Endothelial cell of umbilical vein (primary cell): ENCODE measurements around the gene HP1BP3. TPM values are rescaled to one million over a fixed set of nuclear protein-coding genes. Genes with fewer than 3 reads are reported as not detected.

Experiments used
- BruUV-seq: library from RNA; stranded (reverse); fragments of 400-500 nt; replicated peaks from 2 replicates; lab custom pipeline; 2021; lab: Mats Ljungman, UMichigan
- CTCF ChIA-PET: fragments of 300-600, 350-600 bp; sonication (Branson Sonifier 250); formaldehyde crosslinking; loops from one replicate; lab custom pipeline; 2021; ENCODE audit warnings: antibody characterized with exemption, inconsistent platforms; lab: Charles Lee
- POLR2A ChIA-PET: fragments of 300-600, 350-600 bp; sonication (Branson Sonifier 250); formaldehyde crosslinking; loops from one replicate; lab custom pipeline; 2021; ENCODE audit warnings: antibody characterized with exemption, inconsistent platforms; lab: Charles Lee
- DNase-seq: peaks from one replicate; pipeline ENCODE4 v3.0.0-alpha.2; 2011; ENCODE audit warnings: low read depth, low spot score
- FAIRE-seq: peaks from 2 replicates; lab custom pipeline; 2011; peaks lifted over from hg19 to GRCh38; lab: Jason Lieb, UNC
- H2AFZ ChIP-seq: 2 replicates; pipeline ENCODE4 v1.6.0; 2012; ENCODE audit warnings: low read depth, low read length, control low read depth, inconsistent platforms
- H3K27ac ChIP-seq: 2 replicates; pipeline ENCODE4 v1.5.1; 2011; ENCODE audit warnings: low read depth, mild to moderate bottlenecking, control low read depth, low read length, moderate library complexity; ENCODE audit not compliant: insufficient read depth
- H3K27me3 ChIP-seq, 2 experiments: 2 replicates each; pipeline versions ENCODE4 v1.6.0 to v1.6.1; 2011; ENCODE audit warnings: low read length in 2 of 2, mixed read lengths in 1 of 2; ENCODE audit not compliant: control insufficient read depth in 2 of 2, insufficient read depth in 2 of 2
- H3K36me3 ChIP-seq, 2 experiments: 2 replicates in 1 of 2; 3 replicates in 1 of 2; pipeline ENCODE4 v1.5.1; 2011; ENCODE audit warnings: low read length in 2 of 2, mild to moderate bottlenecking in 1 of 2, moderate library complexity in 1 of 2; ENCODE audit not compliant: control insufficient read depth in 2 of 2, insufficient read depth in 2 of 2; ENCODE audit errors: extremely low read depth in 1 of 2
- H3K4me1 ChIP-seq: 3 replicates; pipeline ENCODE4 v1.5.1; 2011; ENCODE audit warnings: mild to moderate bottlenecking, low read length; ENCODE audit not compliant: control insufficient read depth, insufficient read depth; ENCODE audit errors: extremely low read depth
- H3K4me2 ChIP-seq: 2 replicates; pipeline ENCODE4 v1.6.1; 2011; ENCODE audit warnings: low read length, control low read depth, mixed read lengths; ENCODE audit not compliant: insufficient read depth
- H3K4me3 ChIP-seq, 3 experiments: fragments of 200-600 bp in 1 of 3; sonication (generic), shearing (Covaris generic) in 1 of 3; replicated peaks in 1 of 3; 2 replicates each; pipeline ENCODE4 v1.5.1; 2011 to 2016; ENCODE audit warnings: control low read depth in 3 of 3, low read length in 3 of 3, mild to moderate bottlenecking in 2 of 3, inconsistent platforms in 1 of 3, low read depth in 1 of 3, moderate library complexity in 1 of 3; ENCODE audit not compliant: insufficient read depth in 1 of 3
- H3K79me2 ChIP-seq: 2 replicates; pipeline ENCODE4 v1.6.0; 2012; ENCODE audit warnings: low read length, inconsistent platforms; ENCODE audit not compliant: control insufficient read depth, insufficient read depth
- H3K9ac ChIP-seq: replicated peaks from 2 replicates; pipeline ENCODE3; 2011; ENCODE audit warnings: low read length, control low read depth; ENCODE audit not compliant: insufficient read depth; ENCODE audit errors: extremely low read depth
- H3K9me1 ChIP-seq: replicated peaks from 3 replicates; pipeline ENCODE4 v1.6.0; 2011; ENCODE audit warnings: mild to moderate bottlenecking, low read length; ENCODE audit not compliant: control insufficient read depth, insufficient read depth; ENCODE audit errors: extremely low read depth
- H3K9me3 ChIP-seq: replicated peaks from 2 replicates; pipeline ENCODE4 v1.5.1; 2012; ENCODE audit warnings: low read length, inconsistent platforms; ENCODE audit not compliant: control insufficient read depth, insufficient read depth
- H4K20me1 ChIP-seq: replicated peaks from 2 replicates; pipeline ENCODE3; 2011; ENCODE audit warnings: mild to moderate bottlenecking, low read length; ENCODE audit not compliant: control insufficient read depth, insufficient read depth; ENCODE audit errors: extremely low read depth
- CTCF ChIP-seq, 2 donors: IDR thresholded peaks; 1 replicate in 1 of 2; 2 replicates in 1 of 2; pipeline ENCODE4 v1.5.1; 2011; ENCODE audit warnings: low read length in 2 of 2, mild to moderate bottlenecking in 2 of 2, moderate library complexity in 2 of 2, control low read depth in 1 of 2, inconsistent platforms in 1 of 2, low read depth in 1 of 2; ENCODE audit not compliant: insufficient read depth in 1 of 2; ENCODE audit errors: extremely low read depth in 1 of 2
- EZH2 ChIP-seq: IDR thresholded peaks from 2 replicates; pipeline ENCODE4 v1.6.1; 2012; ENCODE audit warnings: borderline replicate concordance, low read depth, mild to moderate bottlenecking, moderate library complexity, low read length, inconsistent platforms; ENCODE audit not compliant: severe bottlenecking
- FOS ChIP-seq: IDR thresholded peaks from 2 replicates; pipeline ENCODE4 v1.6.1; 2011; ENCODE audit warnings: mild to moderate bottlenecking, low read length, moderate library complexity, borderline replicate concordance; ENCODE audit not compliant: insufficient read depth
- GATA2 ChIP-seq: IDR thresholded peaks from 2 replicates; pipeline ENCODE4 v1.7.0; 2011; ENCODE audit warnings: low read depth, mild to moderate bottlenecking, moderate library complexity, mixed read lengths, low read length; ENCODE audit not compliant: insufficient read length, insufficient read depth
- JUN ChIP-seq: IDR thresholded peaks from 2 replicates; pipeline ENCODE4 v1.6.1; 2011; ENCODE audit warnings: borderline replicate concordance, low read depth; ENCODE audit not compliant: insufficient read length, insufficient read depth
- MAX ChIP-seq: IDR thresholded peaks from 2 replicates; pipeline ENCODE4 v1.6.1; 2011; ENCODE audit not compliant: insufficient read depth, insufficient read length
- MYC ChIP-seq: IDR thresholded peaks from one replicate; pipeline ENCODE4 v1.6.1; 2011; ENCODE audit warnings: mild to moderate bottlenecking, low read depth, low read length
- POLR2A ChIP-seq: IDR thresholded peaks from 2 replicates; pipeline ENCODE4 v1.6.1; 2012; ENCODE audit warnings: low read depth, mild to moderate bottlenecking, control low read depth, low read length
- POLR2AphosphoS5 ChIP-seq: IDR thresholded peaks from 2 replicates; pipeline ENCODE4 v1.6.1; 2012; ENCODE audit warnings: low read depth, mild to moderate bottlenecking, control low read depth, low read length, moderate library complexity; ENCODE audit not compliant: insufficient read depth
- dilution Hi-C: fragments of 300-500 bp; cut with MboI; formaldehyde crosslinking; loops from one replicate; pipeline ENCODE4 v1.15.0; 2019; ENCODE audit warnings: low sequenced_read_pairs; ENCODE audit not compliant: extremely low pct_ligation_motif_present
- intact Hi-C: fragments of 100-400 bp; cut with micrococcal nuclease; formaldehyde crosslinking; loops from one replicate; pipeline ENCODE4 v1.10.0; 2022
- polyA plus RNA-seq, 4 experiments: library from polyadenylated mRNA; depleted of rRNA in 3 of 4; stranded (reverse) in 3 of 4; unstranded in 1 of 4; fragments of >200 nt; gene quantifications; 2 replicates each; pipeline versions ENCODE4 v1.2.1 to v1.2.3, GENCODE V29; 2011 to 2012; ENCODE audit warnings: missing spikeins in 1 of 4
- total RNA-seq: library from RNA; stranded (reverse); gene quantifications from 2 replicates; pipeline ENCODE4 v1.2.3, GENCODE V29; 2021

The HP1BP3 gene
- total and polyA plus RNA-seq, 2 donors (not counting 3 experiments of a cell fraction or from before 2014, with no cell fraction given): 87.2 to 231 TPM

- Histone ChIP-seq H3K4me2 (no peak overlapping the region), H3K4me3 (no peak overlapping the region), H3K79me2 (no peaks in the 10 kb centered on the region), H2AFZ (no peak overlapping the region), H3K36me3 (no peaks in the 10 kb centered on the region), H3K9me3 (no peaks in the 10 kb centered on the region), H3K9ac (no peak overlapping the region), H3K27me3 (no peaks in the 10 kb centered on the region), H3K4me1 (peaks cover 4% of the 10 kb centered on the region), H3K9me1 (no peaks in the 10 kb centered on the region), H4K20me1 (no peaks in the 10 kb centered on the region), H3K27ac (no peak overlapping the region)
- FAIRE-seq: no peak
- BruUV-seq: no TSS peak
- intact Hi-C loops (loop anchor here (1.0 to 10.0 kb wide), 3 partner anchors 29 to 375 kb away; partner anchors contain the start of gene HP1BP3), dilution Hi-C loops (no loop called here)
- ChIA-PET CTCF (interaction anchor here (1.2 to 5.1 kb wide), 5 partner anchors 11 to 496 kb away, joined by 4 to 150 read pairs (median 5); partner anchors contain the start of gene KIF17), POLR2A (no interaction called here)
- no peak for DNase-seq
- TF ChIP-seq POLR2AphosphoS5: no peak
- TF ChIP-seq EZH2: no peak
- no peak for TF ChIP-seq JUN
- TF ChIP-seq CTCF (IDR thresholded peaks at IDR 0.05; ENCODE audit: extremely low read depth in 1 of 2, insufficient read depth in 1 of 2, low read depth in 1 of 2, low read length in 2 of 2): no peak
- TF ChIP-seq MYC: no peak
- TF ChIP-seq FOS: no peak
- no peak for TF ChIP-seq POLR2A
- TF ChIP-seq GATA2: no peak
- TF ChIP-seq MAX: no peak
Observed at GRCh38 chr1:20699558-20699957, 87.5 kb downstream of the HP1BP3 start.
